HG02938 (cell line): ENCODE measurements around the gene XYLT2.

ENCODE experiments used
- ATAC-seq: cut with Tn5 transposase; IDR thresholded peaks from one replicate; pipeline ENCODE4 v1.9.1; 2021; ENCODE audit warnings: mild to moderate bottlenecking, moderate library complexity; ENCODE audit not compliant: unreplicated experiment

Gene XYLT2

DNA sequence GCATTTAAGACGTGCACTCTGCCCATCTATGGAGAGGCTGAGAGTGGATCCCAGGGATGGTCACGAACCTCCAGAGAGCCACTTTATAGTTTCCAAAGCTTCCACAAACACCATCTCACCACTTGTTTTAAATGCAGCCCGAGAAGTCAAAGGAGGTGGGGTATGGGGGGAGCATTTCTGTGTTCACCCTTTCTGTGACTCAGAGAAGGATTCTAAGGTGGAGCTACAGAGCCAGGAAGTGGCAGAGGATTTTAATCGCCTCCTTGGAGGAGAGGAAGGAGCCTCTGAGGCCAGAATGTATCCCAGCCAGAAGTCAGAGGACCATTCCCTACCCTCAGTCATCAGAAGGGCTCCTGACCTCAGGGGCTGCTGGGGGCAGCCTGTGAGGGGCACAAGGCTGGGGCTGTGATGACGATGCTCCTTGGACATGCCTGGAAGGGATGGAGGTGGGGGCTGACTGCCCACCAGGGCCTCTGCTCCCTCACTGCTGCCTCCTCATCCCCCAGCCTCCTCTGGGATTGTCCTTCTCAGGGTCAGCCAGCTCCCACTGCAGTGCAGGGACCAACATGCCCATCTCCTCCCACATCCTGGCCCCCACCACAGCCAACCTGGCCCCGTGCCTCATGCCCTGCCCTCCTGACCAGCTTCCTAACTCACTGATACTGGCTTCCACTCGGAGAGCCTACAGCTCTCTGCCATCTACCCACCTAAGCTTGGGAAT is 2.8 kb downstream of the XYLT2 start:
- ATAC-seq, result no peak

- no peak for ATAC-seq
Measured at GRCh38 chr17:50349243-50349600, 3.3 kb downstream of the XYLT2 start.

- ATAC-seq, result no peak
Measured at GRCh38 chr17:50350733-50351132, 4.8 kb downstream of the XYLT2 start.

DNA sequence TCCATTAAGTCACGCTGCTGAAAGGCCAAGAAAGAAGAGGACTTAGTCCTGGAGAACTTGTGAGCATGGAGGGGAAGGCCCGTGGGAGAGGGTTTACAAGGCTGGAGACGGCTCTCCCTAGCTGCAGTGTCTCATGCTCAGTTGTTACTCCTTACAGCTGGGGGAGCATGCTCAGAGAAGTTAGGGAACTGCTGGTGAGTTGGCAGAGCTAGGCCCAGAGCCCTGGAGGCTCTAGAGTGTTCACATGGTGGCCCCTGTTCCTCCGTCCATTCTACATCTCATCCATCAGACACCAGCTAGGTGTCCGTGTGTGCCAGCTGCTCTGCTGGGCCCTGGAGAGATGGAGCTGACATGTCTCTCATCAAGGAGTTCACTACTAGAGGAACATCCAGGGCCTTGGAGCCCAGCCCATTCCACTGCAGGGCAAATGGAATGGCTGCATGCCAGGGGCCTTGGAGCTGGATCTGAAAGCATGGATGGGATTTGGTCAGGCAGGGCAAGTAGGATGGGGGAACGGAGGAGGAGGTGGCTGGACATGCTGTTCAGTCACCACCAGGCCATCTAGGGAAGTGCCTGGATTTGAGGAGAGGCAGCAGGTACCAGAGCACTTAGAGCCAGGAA is 6.3 kb downstream of the XYLT2 start:
- no peak for ATAC-seq

- ATAC-seq, result no peak
Measured at GRCh38 chr17:50352693-50353599, 7.0 kb downstream of the XYLT2 start.

DNA sequence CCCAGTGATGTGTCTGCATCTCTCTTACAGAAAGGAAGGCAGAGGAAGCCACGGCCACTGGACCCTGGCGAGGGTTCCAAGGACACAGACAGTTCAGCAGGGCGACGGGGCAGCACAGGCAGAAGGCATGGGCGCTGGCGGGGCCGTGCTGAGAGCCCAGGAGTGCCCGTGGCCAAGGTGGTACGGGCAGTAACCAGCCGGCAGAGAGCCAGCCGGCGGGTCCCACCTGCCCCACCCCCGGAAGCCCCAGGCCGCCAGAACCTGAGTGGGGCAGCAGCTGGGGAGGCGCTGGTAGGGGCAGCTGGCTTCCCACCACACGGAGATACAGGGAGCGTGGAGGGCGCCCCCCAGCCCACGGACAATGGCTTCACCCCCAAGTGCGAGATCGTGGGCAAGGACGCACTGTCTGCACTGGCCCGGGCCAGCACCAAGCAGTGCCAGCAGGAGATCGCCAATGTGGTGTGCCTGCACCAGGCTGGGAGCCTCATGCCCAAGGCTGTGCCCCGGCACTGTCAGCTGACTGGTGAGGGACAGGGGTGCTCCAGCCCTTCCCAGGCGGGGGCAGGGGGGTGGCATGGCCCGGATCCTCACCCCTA is 7.8 kb downstream of the XYLT2 start:
- no peak for ATAC-seq

GRCh38 chr17:50354198-50354597 is 8.3 kb downstream of the XYLT2 start:
- ATAC-seq, result no peak

DNA sequence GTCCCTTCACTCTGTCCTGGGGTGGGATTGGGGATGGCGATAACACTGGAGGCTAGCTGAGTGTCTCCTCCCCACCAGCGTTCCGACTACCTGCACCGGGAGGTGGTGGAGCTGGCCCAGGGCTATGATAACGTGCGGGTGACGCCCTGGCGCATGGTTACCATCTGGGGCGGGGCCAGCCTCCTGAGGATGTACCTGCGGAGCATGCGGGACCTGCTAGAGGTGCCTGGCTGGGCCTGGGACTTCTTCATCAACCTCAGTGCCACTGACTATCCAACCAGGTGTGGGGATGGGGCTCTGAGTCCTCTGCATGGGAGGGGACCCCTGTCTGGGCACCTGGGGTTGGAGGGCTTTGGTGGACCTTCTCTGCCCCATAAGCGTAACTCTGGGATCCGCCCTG is 8.8 kb downstream of the XYLT2 start:
- no peak for ATAC-seq

DNA sequence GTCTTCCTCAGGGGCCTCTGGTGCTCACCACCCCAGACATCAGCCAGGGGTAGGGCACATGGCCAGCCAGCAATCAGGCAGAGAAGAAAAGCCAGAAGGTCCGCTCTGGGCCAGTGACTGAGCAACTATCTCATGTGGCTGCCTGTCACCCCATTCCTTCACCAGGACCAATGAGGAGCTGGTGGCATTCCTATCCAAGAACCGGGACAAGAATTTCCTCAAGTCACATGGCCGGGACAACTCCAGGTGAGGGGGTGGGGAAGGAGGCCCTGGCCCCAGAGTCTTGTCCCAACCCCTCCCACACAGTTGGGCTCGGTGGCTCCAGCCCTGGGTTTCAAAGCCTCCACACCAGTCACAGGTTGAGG is 9.4 kb downstream of the XYLT2 start:
- ATAC-seq, result no peak

DNA sequence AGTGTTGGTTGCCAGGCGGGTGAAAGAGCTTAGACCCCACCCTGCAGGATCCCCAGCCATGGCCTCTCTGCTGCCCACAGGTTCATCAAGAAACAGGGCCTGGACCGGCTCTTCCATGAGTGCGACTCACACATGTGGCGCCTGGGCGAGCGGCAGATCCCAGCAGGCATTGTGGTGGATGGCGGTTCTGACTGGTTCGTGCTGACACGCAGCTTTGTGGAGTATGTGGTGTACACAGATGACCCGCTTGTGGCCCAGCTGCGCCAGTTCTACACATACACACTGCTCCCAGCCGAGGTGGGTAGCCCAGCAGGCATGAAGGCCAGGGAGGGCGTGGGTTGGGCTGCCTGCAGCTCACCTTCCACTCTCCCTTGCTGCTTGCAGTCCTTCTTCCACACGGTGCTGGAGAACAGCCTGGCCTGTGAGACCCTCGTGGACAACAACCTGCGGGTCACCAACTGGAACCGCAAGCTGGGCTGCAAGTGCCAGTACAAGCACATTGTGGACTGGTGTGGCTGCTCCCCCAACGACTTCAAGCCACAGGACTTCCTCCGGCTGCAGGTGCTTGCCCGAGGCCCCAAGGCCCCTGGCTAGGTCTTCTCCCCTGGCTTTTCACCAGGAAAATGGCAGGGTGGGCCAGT is 9.9 kb downstream of the XYLT2 start:
- ATAC-seq, result no peak

DNA sequence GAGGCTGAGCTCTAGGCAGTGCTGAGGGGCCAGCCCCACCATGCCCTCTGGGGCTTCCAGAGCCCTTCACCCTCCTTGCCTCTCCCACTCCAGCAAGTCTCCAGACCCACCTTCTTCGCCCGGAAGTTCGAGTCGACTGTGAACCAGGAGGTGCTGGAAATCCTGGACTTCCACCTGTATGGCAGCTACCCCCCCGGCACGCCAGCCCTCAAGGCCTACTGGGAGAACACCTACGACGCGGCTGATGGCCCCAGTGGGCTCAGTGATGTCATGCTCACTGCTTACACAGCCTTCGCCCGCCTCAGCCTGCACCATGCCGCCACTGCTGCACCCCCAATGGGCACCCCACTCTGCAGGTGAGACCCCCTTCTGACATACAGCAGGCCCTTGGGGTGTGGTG is 10.5 kb downstream of the XYLT2 start:
- no peak for ATAC-seq

- ATAC-seq, result no peak
Measured at GRCh38 chr17:50356892-50357510, 11.1 kb downstream of the XYLT2 start.

GRCh38 chr17:50358177-50358576 is 12.3 kb downstream of the XYLT2 start:
- ATAC-seq, result no peak

DNA sequence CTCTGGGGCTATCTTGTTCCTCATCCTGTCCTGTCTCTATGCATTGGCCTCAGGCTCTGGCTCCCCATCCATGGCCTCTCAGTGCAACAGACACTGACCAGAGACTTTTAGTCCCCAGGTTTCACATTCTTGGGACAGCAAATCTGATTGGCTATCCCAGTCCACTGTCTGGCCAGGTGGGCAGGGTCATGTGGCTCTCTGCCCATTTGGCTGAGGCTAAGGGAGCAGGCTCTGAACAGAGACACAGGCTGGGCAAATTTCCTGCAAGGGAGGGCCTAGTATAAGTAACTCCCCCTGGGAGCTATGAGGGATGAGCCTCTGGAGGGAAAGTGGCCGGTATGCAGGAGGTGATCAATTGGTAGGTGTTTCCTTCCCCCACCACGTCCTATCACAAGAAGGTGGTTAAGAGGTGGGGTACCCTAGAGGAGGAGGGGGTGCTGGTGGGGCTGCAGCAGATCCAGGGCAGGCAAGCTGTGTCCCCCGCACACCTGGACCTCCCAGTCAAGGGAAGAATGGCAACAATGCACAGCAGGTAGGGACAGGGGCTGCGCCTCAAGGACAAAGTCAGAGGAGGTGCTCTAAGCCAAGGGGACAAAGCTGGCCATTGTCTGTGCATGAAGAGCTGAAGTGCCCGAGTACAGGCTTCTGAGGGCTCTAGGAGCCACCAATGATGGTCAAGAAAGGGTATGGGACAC is 13.2 kb downstream of the XYLT2 start:
- no peak for ATAC-seq

DNA sequence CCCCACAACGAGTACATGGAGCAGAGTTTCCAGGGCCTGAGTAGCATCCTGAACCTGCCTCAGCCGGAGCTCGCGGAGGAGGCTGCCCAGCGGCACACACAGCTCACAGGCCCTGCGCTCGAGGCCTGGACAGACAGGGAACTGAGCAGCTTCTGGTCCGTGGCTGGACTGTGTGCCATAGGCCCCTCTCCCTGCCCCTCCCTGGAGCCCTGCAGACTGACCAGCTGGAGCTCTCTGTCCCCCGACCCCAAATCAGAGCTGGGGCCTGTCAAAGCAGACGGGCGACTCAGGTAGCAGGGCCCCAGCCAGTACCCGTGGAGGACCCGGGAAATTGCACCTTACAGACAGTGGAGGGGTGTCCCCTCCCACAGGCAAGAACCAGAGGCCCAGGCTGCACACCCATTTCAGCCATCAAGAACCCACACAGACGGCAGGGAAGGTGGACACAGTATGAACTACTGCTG is 14.1 kb downstream of the XYLT2 start:
- no peak for ATAC-seq

DNA sequence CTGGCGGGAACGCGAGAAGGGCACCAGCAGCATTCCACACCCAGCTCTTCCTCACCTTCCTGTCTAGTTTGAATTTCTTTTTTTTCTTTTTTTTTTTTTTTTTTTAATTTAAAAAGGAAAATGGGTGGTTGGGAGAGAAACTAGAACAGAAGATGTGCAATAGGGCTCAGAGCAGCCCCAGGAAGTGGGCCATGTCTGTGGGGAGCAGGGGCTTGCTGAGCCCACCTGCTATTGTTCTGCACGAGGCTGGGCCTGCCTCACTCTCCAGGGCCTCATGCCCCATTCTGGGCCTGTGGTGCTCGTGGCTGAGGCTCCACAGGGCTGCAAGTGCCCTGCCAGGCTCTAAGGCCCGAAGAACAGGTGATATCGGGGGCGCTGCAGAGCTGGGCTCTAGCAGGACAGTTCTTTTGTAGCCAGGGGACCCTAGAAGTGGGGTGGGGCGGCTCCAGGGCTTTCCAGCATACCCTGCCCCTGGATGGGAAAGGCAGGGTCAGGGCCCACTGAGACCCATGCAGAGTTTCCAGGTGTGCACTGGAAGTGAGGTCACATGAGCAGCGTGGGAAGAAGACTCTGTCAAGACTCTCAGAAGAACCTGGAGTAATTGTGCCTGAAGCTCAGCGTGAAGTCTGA is 14.7 kb downstream of the XYLT2 start:
- ATAC-seq, result no peak

GRCh38 chr17:50361561-50362480 is 15.9 kb downstream of the XYLT2 start:
- no peak for ATAC-seq

- no peak for ATAC-seq
Measured at GRCh38 chr17:50362661-50363060, 16.7 kb downstream of the XYLT2 start.
